Tibial nerve (tissue), 4 donors: ENCODE measurements around the gene RRP1B. TPM values are rescaled to one million over a fixed set of nuclear protein-coding genes. Genes with fewer than 3 reads are reported as not detected.
"Not testable (repeated sequence)": the region's sequence is repeated elsewhere in the genome, so short reads cannot be mapped to it uniquely, and the experiment has no call there.

Source experiments
- DNase-seq, 2 donors: peaks; one replicate each; pipeline ENCODE4 v3.0.0-alpha.2; 2019; ENCODE audit warnings: low spot score in 2 of 2
- H3K27ac ChIP-seq, 4 donors: fragments of 200-600 bp; sonication (generic) in 3 of 4; one replicate each; pipeline ENCODE4 v1.5.1; 2017 to 2019; ENCODE audit warnings: mild to moderate bottlenecking in 1 of 4
- H3K27me3 ChIP-seq, 2 donors: fragments of 200-600 bp; sonication (generic) in 1 of 2; one replicate each; pipeline versions ENCODE4 v1.5.1 to v1.6.0; 2017 to 2019
- H3K36me3 ChIP-seq, 3 donors: fragments of 200-600 bp; sonication (generic); one replicate each; pipeline ENCODE4 v1.5.1; 2018 to 2019
- H3K4me1 ChIP-seq, 4 donors: fragments of 200-600 bp; sonication (generic) in 3 of 4; one replicate each; pipeline ENCODE4 v1.5.1; 2017 to 2019
- H3K4me3 ChIP-seq, 4 donors: fragments of 200-600 bp; sonication (generic) in 3 of 4; one replicate each; pipeline ENCODE4 v1.5.1; 2017 to 2019; ENCODE audit warnings: mild to moderate bottlenecking in 1 of 4, moderate library complexity in 1 of 4
- H3K9me3 ChIP-seq, 4 donors: fragments of 200-600 bp; sonication (generic) in 3 of 4; one replicate each; pipeline ENCODE4 v1.5.1; 2017 to 2019
- CTCF ChIP-seq, 5 experiments: fragments of 200-600 bp in 3 of 5; fragments of 450-650 bp in 2 of 5; sonication (generic) in 3 of 5; IDR thresholded peaks; one replicate each; pipeline ENCODE4 v1.5.1; 2016 to 2019; ENCODE audit warnings: antibody characterized with exemption in 5 of 5, mild to moderate bottlenecking in 3 of 5, moderate library complexity in 2 of 5
- EP300 ChIP-seq, 2 donors: sonication (generic); formaldehyde crosslinking; IDR thresholded peaks; one replicate each; pipeline ENCODE4 v1.6.1; 2017; ENCODE audit warnings: antibody characterized with exemption in 2 of 2, mild to moderate bottlenecking in 1 of 2
- POLR2A ChIP-seq, 2 donors: fragments of 450-650 bp; IDR thresholded peaks; one replicate each; pipeline ENCODE4 v1.6.1; 2017; ENCODE audit warnings: antibody characterized with exemption in 2 of 2, mild to moderate bottlenecking in 2 of 2, moderate library complexity in 2 of 2
- WGBS, 2 donors: methylation state at CpG; one replicate each; pipeline ENCODE4 v1.1.5; 2018; 5-methylcytosine and 5-hydroxymethylcytosine counted together
- total RNA-seq, 4 donors: library from RNA; depleted of rRNA; stranded (reverse); fragments of >200 nt; gene quantifications; one replicate each; pipeline ENCODE4 v1.1.0, GENCODE V29; 2016

RRP1B gene
- total RNA-seq, 4 donors from 2014 or later = 21.4 to 29.4 (median 25.5) TPM

- DNase-seq = no peak
- Histone ChIP-seq H3K4me3 (no peak overlapping the region), H3K4me1 (peaks cover 0 to 12% (median 0%) of the 10 kb centered on the region in 4 donors), H3K27me3 (no peaks in the 10 kb centered on the region), H3K36me3 (no peaks in the 10 kb centered on the region), H3K9me3 (no peaks in the 10 kb centered on the region), H3K27ac (no peak overlapping the region)
- WGBS, 2 donors = 90 to 91% methylated on average over 13 of the region's 13 CpGs
- TF ChIP-seq POLR2A (IDR thresholded peaks at IDR 0.05) (no peak), EP300 (IDR thresholded peaks at IDR 0.05) (no peak), CTCF (IDR thresholded peaks at IDR 0.05) (no peak)
Measured at GRCh38 chr21:43708745-43709381, 49.5 kb downstream of the RRP1B start.

- Histone ChIP-seq H3K4me3 (no peak overlapping the region), H3K9me3 (no peaks in the 10 kb centered on the region), H3K36me3 (no peaks in the 10 kb centered on the region), H3K4me1 (peaks cover 0 to 12% (median 0%) of the 10 kb centered on the region in 4 donors), H3K27me3 (no peaks in the 10 kb centered on the region), H3K27ac (peak overlapping the region in 3 of 4 donors; percentile 8 to 65 (median 53))
- no peak for TF ChIP-seq EP300 (IDR thresholded peaks at IDR 0.05)
- TF ChIP-seq CTCF (IDR thresholded peaks at IDR 0.05) = no peak
- TF ChIP-seq POLR2A (IDR thresholded peaks at IDR 0.05) = no peak
- 55 to 56% methylated on average over 13 of the region's 13 CpGs for WGBS, 2 donors
- DNase-seq = no peak
Measured at GRCh38 chr21:43712268-43712942, 53.0 kb downstream of the RRP1B start.

GRCh38 chr21:43713123-43713522 is 53.8 kb downstream of the RRP1B start:
- H3K36me3 ChIP-seq, H3K9me3 ChIP-seq, H3K4me3 ChIP-seq, DNase-seq, H3K27me3 ChIP-seq: not testable (repeated sequence)
- H3K4me1 ChIP-seq = peaks cover 0 to 13% (median under 1%) of the 10 kb centered on the region in 4 donors
- 93 to 95% methylated on average over 6 of the region's 6 CpGs for WGBS, 2 donors
- peak overlapping the region in 1 of 4 donors; percentile 65 for H3K27ac ChIP-seq

- peaks cover 0 to 32% (median 20%) of the 10 kb centered on the region in 4 donors for H3K4me1 ChIP-seq
- no peak for TF ChIP-seq CTCF (IDR thresholded peaks at IDR 0.05)
- no peak for TF ChIP-seq POLR2A (IDR thresholded peaks at IDR 0.05)
- TF ChIP-seq EP300 (IDR thresholded peaks at IDR 0.05) = no peak
- peak overlapping the region in 1 of 4 donors; percentile 13 for H3K27ac ChIP-seq
- H3K36me3 ChIP-seq = no peaks in the 10 kb centered on the region
- H3K27me3 ChIP-seq = no peaks in the 10 kb centered on the region
- H3K9me3 ChIP-seq = no peaks in the 10 kb centered on the region
- no peak for DNase-seq
- WGBS, 2 donors = 66 to 73% methylated on average over 11 to 12 of the region's 12 CpGs
- no peak overlapping the region for H3K4me3 ChIP-seq
Measured at GRCh38 chr21:43716376-43717165, 57.2 kb downstream of the RRP1B start.

GRCh38 chr21:43717166-43717853 is 58.0 kb downstream of the RRP1B start:
- Histone ChIP-seq H3K27ac (peak overlapping the region in 1 of 4 donors; percentile 13), H3K9me3 (no peaks in the 10 kb centered on the region), H3K4me1 (peaks cover 0 to 36% (median 21%) of the 10 kb centered on the region in 4 donors), H3K4me3 (no peak overlapping the region), H3K36me3 (no peaks in the 10 kb centered on the region), H3K27me3 (no peaks in the 10 kb centered on the region)
- DNase-seq = no peak
- TF ChIP-seq POLR2A (IDR thresholded peaks at IDR 0.05) (no peak), CTCF (IDR thresholded peaks at IDR 0.05) (no peak), EP300 (IDR thresholded peaks at IDR 0.05) (no peak)
- WGBS, 2 donors = 79 to 85% methylated on average over 13 of the region's 13 CpGs
